ENCODE measurements around the gene UGT1A6.

DNA sequence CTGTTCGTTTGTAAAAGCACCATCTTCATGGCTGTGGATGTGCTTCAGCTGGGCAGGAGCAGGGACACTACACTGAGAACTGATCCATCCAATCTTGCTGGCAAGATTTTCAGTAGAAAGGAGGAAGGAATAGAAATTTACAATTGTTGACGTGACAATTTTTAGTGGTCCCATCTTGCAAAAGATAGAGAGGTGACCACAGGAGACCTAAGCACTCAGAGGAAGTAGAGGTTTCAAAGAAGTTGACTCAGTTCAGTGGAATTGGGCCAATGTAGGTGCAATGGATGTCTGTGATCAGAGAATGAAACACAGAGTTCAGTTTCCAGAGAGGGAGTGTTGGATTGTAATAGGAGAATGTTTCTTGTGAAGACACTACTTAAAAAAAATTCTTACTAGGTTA, 21.4 kb downstream of the UGT1A6 start:
- TF ChIP-seq, protein P1, sequence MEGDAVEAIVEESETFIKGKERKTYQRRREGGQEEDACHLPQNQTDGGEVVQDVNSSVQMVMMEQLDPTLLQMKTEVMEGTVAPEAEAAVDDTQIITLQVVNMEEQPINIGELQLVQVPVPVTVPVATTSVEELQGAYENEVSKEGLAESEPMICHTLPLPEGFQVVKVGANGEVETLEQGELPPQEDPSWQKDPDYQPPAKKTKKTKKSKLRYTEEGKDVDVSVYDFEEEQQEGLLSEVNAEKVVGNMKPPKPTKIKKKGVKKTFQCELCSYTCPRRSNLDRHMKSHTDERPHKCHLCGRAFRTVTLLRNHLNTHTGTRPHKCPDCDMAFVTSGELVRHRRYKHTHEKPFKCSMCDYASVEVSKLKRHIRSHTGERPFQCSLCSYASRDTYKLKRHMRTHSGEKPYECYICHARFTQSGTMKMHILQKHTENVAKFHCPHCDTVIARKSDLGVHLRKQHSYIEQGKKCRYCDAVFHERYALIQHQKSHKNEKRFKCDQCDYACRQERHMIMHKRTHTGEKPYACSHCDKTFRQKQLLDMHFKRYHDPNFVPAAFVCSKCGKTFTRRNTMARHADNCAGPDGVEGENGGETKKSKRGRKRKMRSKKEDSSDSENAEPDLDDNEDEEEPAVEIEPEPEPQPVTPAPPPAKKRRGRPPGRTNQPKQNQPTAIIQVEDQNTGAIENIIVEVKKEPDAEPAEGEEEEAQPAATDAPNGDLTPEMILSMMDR (IDR thresholded peaks at IDR 0.05) = no peak
- TF ChIP-seq POLR2A (IDR thresholded peaks at IDR 0.05) = no peak
- TF ChIP-seq POLR2AphosphoS5 (IDR thresholded peaks at IDR 0.05) = no peak

Data from breast epithelium (tissue), 3 donors.